Natural killer cell (primary cell): ENCODE data around the gene UBR4. TPM values are rescaled to one million over a fixed set of nuclear protein-coding genes. Genes with fewer than 3 reads are reported as not detected.

Experiments
- ATAC-seq, 3 donors: fragments of 150-1000 bp in 2 of 3; fragments of 200-7000 bp in 1 of 3; cut with Tn5 transposase; 1 replicate in 1 of 3; 2 replicates in 2 of 3; pipeline ENCODE4 v1.10.0; 2021; ENCODE audit warnings: mild to moderate bottlenecking in 2 of 3, moderate library complexity in 2 of 3
- DNase-seq, 2 donors: peaks; one replicate each; pipeline versions ENCODE4 v3.0.0 to v3.0.0-alpha.2; 2013 to 2021; ENCODE audit warnings: mixed read lengths in 1 of 2
- H3K27ac ChIP-seq: one replicate; pipeline ENCODE4 v1.5.1; 2013; ENCODE audit warnings: mild to moderate bottlenecking, low read length
- H3K27me3 ChIP-seq: one replicate; pipeline ENCODE4 v1.6.1; 2013; ENCODE audit warnings: low read length; ENCODE audit not compliant: control insufficient read depth, insufficient read depth
- H3K36me3 ChIP-seq: one replicate; pipeline ENCODE4 v1.6.1; 2013; ENCODE audit warnings: low read length; ENCODE audit not compliant: control insufficient read depth, insufficient read depth
- H3K4me1 ChIP-seq: one replicate; pipeline ENCODE4 v1.6.1; 2013; ENCODE audit warnings: low read length; ENCODE audit not compliant: control insufficient read depth, insufficient read depth
- H3K4me3 ChIP-seq: one replicate; pipeline ENCODE4 v1.5.1; 2013; ENCODE audit warnings: low read length
- H3K9me3 ChIP-seq: one replicate; pipeline ENCODE4 v1.6.1; 2013; ENCODE audit warnings: low read length; ENCODE audit not compliant: control insufficient read depth, insufficient read depth
- H3K27ac Mint-ChIP-seq, 2 donors: one replicate each; pipeline ENCODE4 v1.8.0; 2022; ENCODE audit warnings: mild to moderate bottlenecking in 2 of 2, mixed read lengths in 2 of 2, moderate library complexity in 1 of 2
- H3K27me3 Mint-ChIP-seq, 2 donors: one replicate each; pipeline ENCODE4 v1.8.0; 2022; ENCODE audit warnings: low read depth in 2 of 2, mixed read lengths in 2 of 2
- H3K36me3 Mint-ChIP-seq: one replicate; pipeline ENCODE4 v1.8.0; 2022; ENCODE audit warnings: mixed read lengths
- H3K4me1 Mint-ChIP-seq, 2 donors: one replicate each; pipeline ENCODE4 v1.8.0; 2022; ENCODE audit warnings: mixed read lengths in 2 of 2
- H3K4me3 Mint-ChIP-seq: one replicate; pipeline ENCODE4 v1.8.0; 2022; ENCODE audit warnings: mild to moderate bottlenecking, moderate library complexity, mixed read lengths
- H3K9me3 Mint-ChIP-seq, 2 donors: one replicate each; pipeline ENCODE4 v1.8.0; 2022; ENCODE audit warnings: mixed read lengths in 2 of 2
- CTCF ChIP-seq: fragments of 200-600 bp; IDR thresholded peaks from one replicate; pipeline ENCODE4 v1.8.0; 2022; ENCODE audit warnings: antibody characterized with exemption
- WGBS: methylation state at CpG from one replicate; pipeline ENCODE4 v1.1.7; 2013; ENCODE audit warnings: missing lambda C conversion rate; ENCODE audit not compliant: insufficient coverage; 5-methylcytosine and 5-hydroxymethylcytosine counted together
- intact Hi-C: fragments of 100-400 bp; cut with micrococcal nuclease; formaldehyde crosslinking; loops from one replicate; pipeline ENCODE4 v1.14.2; 2022
- total RNA-seq, 4 donors: library from RNA; stranded (reverse); fragments of 120-200 nt in 1 of 4; gene quantifications; one replicate each; pipeline versions ENCODE4 v1.2.3 to v1.2.4, GENCODE V29; 2013 to 2022

Gene UBR4
- total RNA-seq, 3 donors from 2014 or later (not counting 1 experiment from before 2014, with no cell fraction given) = 139 to 178 (median 158) TPM

GRCh38 chr1:19080721-19081120, 129.3 kb downstream of the UBR4 start:
- no peaks in the 10 kb centered on the region for H3K9me3 ChIP-seq
- ATAC-seq = no peak
- DNase-seq = no peak
- H3K27ac ChIP-seq = no peak overlapping the region
- 88% methylated on average over 3 of the region's 3 CpGs for WGBS
- H3K36me3 Mint-ChIP-seq = peaks cover 28% of the 10 kb centered on the region
- peaks cover 84% of the 10 kb centered on the region for H3K36me3 ChIP-seq
- no peaks in the 10 kb centered on the region for H3K9me3 Mint-ChIP-seq
- no peaks in the 10 kb centered on the region for H3K27me3 Mint-ChIP-seq
- no peaks in the 10 kb centered on the region for H3K4me1 ChIP-seq
- peaks cover 0 to 8% of the 10 kb centered on the region in 2 donors for H3K4me1 Mint-ChIP-seq
- TF ChIP-seq CTCF = no peak
- no peak overlapping the region for H3K4me3 Mint-ChIP-seq
- H3K27me3 ChIP-seq = no peaks in the 10 kb centered on the region
- intact Hi-C loops = no loop called here
- no peak overlapping the region for H3K4me3 ChIP-seq
- no peak overlapping the region for H3K27ac Mint-ChIP-seq

DNA sequence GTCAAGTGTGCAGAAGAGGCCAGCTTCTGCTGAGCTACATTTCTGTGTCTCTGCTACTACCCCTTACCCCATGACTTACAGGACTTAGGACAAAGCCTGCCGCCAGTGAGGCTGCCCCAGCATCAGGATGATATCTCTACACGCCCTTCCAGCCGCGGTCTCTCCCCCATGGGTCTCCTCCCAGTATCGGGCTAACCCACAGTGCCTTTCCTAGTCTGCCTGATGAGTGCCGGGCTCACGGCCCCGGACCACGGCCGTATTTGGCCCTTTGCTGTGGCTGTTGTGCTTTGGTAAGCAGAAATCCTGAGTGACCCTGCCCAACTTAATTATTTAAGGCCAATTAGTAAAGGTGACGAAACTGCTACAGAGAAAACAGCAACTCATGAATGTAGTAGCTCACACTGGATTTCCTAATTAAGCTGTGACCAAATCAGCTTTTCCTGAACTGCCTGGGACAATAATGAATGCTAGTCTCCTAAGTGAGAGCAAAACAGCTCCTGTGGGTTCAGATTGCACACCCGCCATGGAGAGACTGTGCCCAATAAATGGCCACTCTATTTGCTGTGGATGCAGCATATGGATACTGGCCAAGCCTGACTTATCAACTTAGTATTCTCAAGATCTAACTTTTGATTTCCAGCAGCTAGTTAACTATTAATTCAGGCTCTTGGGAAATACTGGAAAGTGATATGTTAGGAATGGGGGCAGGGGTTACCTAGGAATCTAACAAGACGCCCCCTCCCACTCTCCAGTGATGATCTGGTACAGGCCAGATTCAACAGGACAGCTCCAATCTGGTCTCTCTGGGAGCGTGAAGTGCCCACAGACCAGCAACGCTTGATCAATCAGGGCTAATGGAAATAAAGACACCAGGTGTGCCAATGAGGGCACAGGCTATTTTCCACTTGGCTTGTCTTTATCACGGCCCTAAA, 130.3 kb downstream of the UBR4 start:
- ATAC-seq = no peak
- WGBS = 97% methylated on average over 16 of the region's 16 CpGs
- no peak for DNase-seq
- no peak for TF ChIP-seq CTCF
- Mint-ChIP-seq H3K4me1 (peaks cover 9 to 16% of the 10 kb centered on the region in 2 donors), H3K4me3 (no peak overlapping the region), H3K27me3 (no peaks in the 10 kb centered on the region), H3K27ac (no peak overlapping the region), H3K36me3 (peaks cover 35% of the 10 kb centered on the region), H3K9me3 (no peaks in the 10 kb centered on the region)
- intact Hi-C loops = no loop called here
- no peaks in the 10 kb centered on the region for H3K27me3 ChIP-seq
- no peaks in the 10 kb centered on the region for H3K9me3 ChIP-seq
- H3K36me3 ChIP-seq = peaks cover 84% of the 10 kb centered on the region
- H3K4me3 ChIP-seq = no peak overlapping the region
- peaks cover 6% of the 10 kb centered on the region for H3K4me1 ChIP-seq
- no peak overlapping the region for H3K27ac ChIP-seq

GRCh38 chr1:19078536-19078935, 131.5 kb downstream of the UBR4 start:
- DNase-seq = no peak
- Histone ChIP-seq H3K9me3 (no peaks in the 10 kb centered on the region), H3K36me3 (peaks cover 82% of the 10 kb centered on the region), H3K4me3 (no peak overlapping the region), H3K27me3 (no peaks in the 10 kb centered on the region), H3K27ac (no peak overlapping the region), H3K4me1 (peaks cover 18% of the 10 kb centered on the region)
- H3K4me3 Mint-ChIP-seq = no peak overlapping the region
- no peaks in the 10 kb centered on the region for H3K9me3 Mint-ChIP-seq
- peaks cover 35% of the 10 kb centered on the region for H3K36me3 Mint-ChIP-seq
- 96% methylated on average over 4 of the region's 4 CpGs for WGBS
- intact Hi-C loops = no loop called here
- TF ChIP-seq CTCF = no peak
- H3K27ac Mint-ChIP-seq = no peak overlapping the region
- ATAC-seq = no peak
- no peaks in the 10 kb centered on the region for H3K27me3 Mint-ChIP-seq
- peaks cover 16 to 22% of the 10 kb centered on the region in 2 donors for H3K4me1 Mint-ChIP-seq
